Mucosa of descending colon (tissue), 3 donors: ENCODE data around the gene ADPRHL1. TPM values are rescaled to one million over a fixed set of nuclear protein-coding genes. Genes with fewer than 3 reads are reported as not detected.

Source experiments
- ATAC-seq: fragments of 200-7000 bp; cut with Tn5 transposase; one replicate; pipeline ENCODE4 v1.9.1; 2020; ENCODE audit warnings: mild to moderate bottlenecking, moderate library complexity
- DNase-seq, 3 donors: peaks; one replicate each; pipeline ENCODE4 v3.0.0-alpha.2; 2020
- H3K36me3 ChIP-seq: fragments of 200-600 bp; one replicate; pipeline ENCODE4 v1.8.0; 2021; ENCODE audit warnings: low read depth, mild to moderate bottlenecking
- H3K4me1 ChIP-seq: fragments of 200-600 bp; one replicate; pipeline ENCODE4 v1.8.0; 2021; ENCODE audit warnings: low read depth, mild to moderate bottlenecking
- H3K4me3 ChIP-seq: fragments of 200-600 bp; one replicate; pipeline ENCODE4 v1.8.0; 2021; ENCODE audit warnings: mild to moderate bottlenecking
- H3K9me3 ChIP-seq: fragments of 200-600 bp; one replicate; pipeline ENCODE4 v1.8.0; 2021; ENCODE audit warnings: mild to moderate bottlenecking
- CTCF ChIP-seq: fragments of 200-600 bp; IDR thresholded peaks from one replicate; pipeline ENCODE4 v1.8.0; 2022; ENCODE audit warnings: antibody characterized with exemption, mild to moderate bottlenecking
- intact Hi-C, 2 donors: fragments of 100-400 bp; cut with DNase I in 1 of 2; cut with micrococcal nuclease in 1 of 2; formaldehyde crosslinking; loops; one replicate each; pipeline versions ENCODE4 v1.11.0 to v1.11.1; 2022; cut with DNase I, micrococcal nuclease
- total RNA-seq, 3 donors: library from RNA; stranded (reverse); fragmentation: NEBNext Ultra II Directional in 2 of 3; extraction: Animal tissue kit (Norgen Biotek cat#: 25700) in 2 of 3; gene quantifications; one replicate each; pipeline versions ENCODE4 v1.2.1 to v1.2.4, GENCODE V29; 2021 to 2023
- donor health status: DM: no; HTN: no; CAD: no; lungs with moderate emphysema.
- donor health status: DM: no; HTN: no; CAD: no.
- donor health status: DM: no; HTN: yes; CAD: no.

ADPRHL1 gene
- total RNA-seq, 3 donors from 2014 or later, result 5.1 to 9.2 (median 7.1) TPM

- intact Hi-C loops, result no loop called here
- ATAC-seq, result peak; percentile 43
- DNase-seq, result peak in 2 of 3 donors; percentile 45 to 55
- H3K36me3 ChIP-seq, result no peaks in the 10 kb centered on the region
- no peak for TF ChIP-seq CTCF
- no peaks in the 10 kb centered on the region for H3K9me3 ChIP-seq
- H3K4me1 ChIP-seq, result no peaks in the 10 kb centered on the region
- H3K4me3 ChIP-seq, result no peak overlapping the region
These were observed 41.9 kb downstream of the ADPRHL1 start for GRCh38 chr13:113411216-113412023.

GRCh38 chr13:113410472-113411201, 42.7 kb downstream of the ADPRHL1 start:
- Histone ChIP-seq H3K4me1 (no peaks in the 10 kb centered on the region), H3K4me3 (no peak overlapping the region), H3K9me3 (no peaks in the 10 kb centered on the region), H3K36me3 (no peaks in the 10 kb centered on the region)
- TF ChIP-seq CTCF, result no peak
- intact Hi-C loops, result no loop called here
- ATAC-seq (peak; percentile 37), DNase-seq (peak in 1 of 3 donors; percentile 34)

GRCh38 chr13:113408562-113408961, 44.7 kb downstream of the ADPRHL1 start:
- Histone ChIP-seq H3K4me3 (no peak overlapping the region), H3K4me1 (no peaks in the 10 kb centered on the region), H3K36me3 (no peaks in the 10 kb centered on the region), H3K9me3 (no peaks in the 10 kb centered on the region)
- no peak for TF ChIP-seq CTCF
- DNase-seq, result no peak
- intact Hi-C loops, result no loop called here
- no peak for ATAC-seq

- ATAC-seq, result no peak
- H3K4me1 ChIP-seq, result no peaks in the 10 kb centered on the region
- no peak for TF ChIP-seq CTCF
- intact Hi-C loops, result no loop called here
- no peak for DNase-seq
- H3K4me3 ChIP-seq, result no peak overlapping the region
- H3K9me3 ChIP-seq, result no peaks in the 10 kb centered on the region
- H3K36me3 ChIP-seq, result no peaks in the 10 kb centered on the region
These were observed 45.5 kb downstream of the ADPRHL1 start for GRCh38 chr13:113407531-113408393.

GRCh38 chr13:113407103-113407530, 46.2 kb downstream of the ADPRHL1 start:
- DNase-seq (no peak), ATAC-seq (no peak)
- Histone ChIP-seq H3K9me3 (no peaks in the 10 kb centered on the region), H3K4me3 (no peak overlapping the region), H3K4me1 (no peaks in the 10 kb centered on the region), H3K36me3 (no peaks in the 10 kb centered on the region)
- TF ChIP-seq CTCF, result no peak
- intact Hi-C loops, result no loop called here
